Mammary epithelial cell (primary cell): ENCODE measurements around the gene CCL14.

Experiments
- CTCF ChIP-seq, 2 donors: IDR thresholded peaks in 1 of 2; conservative IDR thresholded peaks in 1 of 2; 2 replicates each; pipeline ENCODE4 v1.5.1; 2011 to 2012; ENCODE audit warnings: inconsistent platforms in 2 of 2, low read length in 2 of 2, mild to moderate bottlenecking in 2 of 2, control low read depth in 1 of 2, low read depth in 1 of 2; ENCODE audit not compliant: insufficient read depth in 1 of 2; ENCODE audit errors: extremely low read depth in 1 of 2
- EZH2 ChIP-seq: IDR thresholded peaks from 2 replicates; pipeline ENCODE4 v1.6.1; 2012; ENCODE audit warnings: low read length, inconsistent platforms, borderline replicate concordance

GRCh38 chr17:35944151-35944550, 42.4 kb downstream of the CCL14 start:
- TF ChIP-seq CTCF (conservative IDR thresholded peaks at IDR 0.05 in 1 of 2, IDR thresholded peaks at IDR 0.05 in 1 of 2; ENCODE audit: extremely low read depth in 1 of 2, insufficient read depth in 1 of 2, low read depth in 1 of 2, low read length in 2 of 2) (no peak), EZH2 (no peak)
